Measurements from ENCODE around the gene OR2AE1. TPM values are rescaled to one million over a fixed set of nuclear protein-coding genes. Genes with fewer than 3 reads are reported as not detected.

Gene OR2AE1
- total and polyA plus RNA-seq, 2 of the 13 experiments (the other 11 are each of a cell fraction or from before 2014, with no cell fraction given): not detected

- TF ChIP-seq SYNCRIP (IDR thresholded peaks at IDR 0.05; ENCODE audit: insufficient read depth, low read depth, low read length): no peak
- TF ChIP-seq ZNF230 (CRISPR knock-in tag; IDR thresholded peaks at IDR 0.05): no peak
- TF ChIP-seq PPARG (CRISPR knock-in tag; conservative IDR thresholded peaks at IDR 0.05): 0 out of 2 replicates have a peak, but pooled peaks have one; percentile 7
- no peak for TF ChIP-seq ZNF646 (CRISPR knock-in tag; IDR thresholded peaks at IDR 0.05)
- TF ChIP-seq ZNF225 (CRISPR knock-in tag; IDR thresholded peaks at IDR 0.05): no peak
- no peak for TF ChIP-seq RERE (CRISPR knock-in tag; IDR thresholded peaks at IDR 0.05; ENCODE audit: low read depth)
- no peak for TF ChIP-seq ZNF792 (CRISPR knock-in tag; IDR thresholded peaks at IDR 0.05)
- TF ChIP-seq ZSCAN31 (CRISPR knock-in tag; IDR thresholded peaks at IDR 0.05; ENCODE audit: low read depth): no peak
- TF ChIP-seq NR2F6 (IDR thresholded peaks at IDR 0.05): no peak
- 0 out of 2 replicates have a peak, but pooled peaks have one; percentile 29 for TF ChIP-seq NR2F6 (CRISPR knock-in tag; IDR thresholded peaks at IDR 0.05)
- no peak for TF ChIP-seq NAIF1 (CRISPR knock-in tag; IDR thresholded peaks at IDR 0.05; ENCODE audit: borderline replicate concordance)
- peak; percentile 19; the same call in 1 of the 2 replicates for TF ChIP-seq HNF4G (IDR thresholded peaks at IDR 0.05; ENCODE audit: borderline replicate concordance, low read depth, low read length)
- TF ChIP-seq HNF4G (CRISPR knock-in tag; IDR thresholded peaks at IDR 0.05; ENCODE audit: borderline replicate concordance, low read depth): no peak
Observed at GRCh38 chr7:99855236-99855635, 21.6 kb downstream of the OR2AE1 start (continued).
